SK-N-SH treated with all-trans-retinoic acid at 6 μM for 48 hours (cell line): ENCODE results near the gene ZNF581.

Experiments used
- ATAC-seq: fragments of 200-7000 bp; cut with Tn5 transposase; 3 replicates; pipeline ENCODE4 v1.9.1; 2020; ENCODE audit warnings: mild to moderate bottlenecking, moderate library complexity
- ARNTL ChIP-seq: fragments of 450-650 bp; formaldehyde crosslinking; IDR thresholded peaks from 2 replicates; pipeline ENCODE4 v1.5.0; 2020; ENCODE audit warnings: low read depth, mild to moderate bottlenecking, moderate library complexity, borderline replicate concordance
- BACH2 ChIP-seq: fragments of 250-450 bp; sonication (Bioruptor Pico); IDR thresholded peaks from 2 replicates; pipeline ENCODE4 v1.9.0; 2021; ENCODE audit warnings: mild to moderate bottlenecking, borderline replicate concordance
- CSDC2 ChIP-seq: fragments of 250-450 bp; sonication (Bioruptor Pico); IDR thresholded peaks from 2 replicates; pipeline ENCODE4 v1.5.0; 2020; ENCODE audit warnings: mild to moderate bottlenecking, moderate library complexity
- ESRRG ChIP-seq: fragments of 250-450 bp; sonication (Bioruptor Pico); IDR thresholded peaks from 2 replicates; pipeline ENCODE4 v1.6.1; 2021; ENCODE audit warnings: mild to moderate bottlenecking
- GLIS3 ChIP-seq: fragments of 250-450 bp; sonication (Bioruptor Pico); IDR thresholded peaks from 2 replicates; pipeline ENCODE4 v1.5.0; 2020; ENCODE audit warnings: mild to moderate bottlenecking, moderate library complexity
- ISL1 ChIP-seq: fragments of 250-450 bp; sonication (Bioruptor Pico); IDR thresholded peaks from 2 replicates; pipeline ENCODE4 v2.1.2; 2022; ENCODE audit warnings: mild to moderate bottlenecking, moderate library complexity
- OSR1 ChIP-seq: fragments of 250-450 bp; sonication (Bioruptor Pico); IDR thresholded peaks from 2 replicates; pipeline ENCODE4 v1.8.0; 2022; ENCODE audit warnings: moderate library complexity, mild to moderate bottlenecking, inconsistent platforms
- SNAI2 ChIP-seq: fragments of 250-450 bp; sonication (Bioruptor Pico); IDR thresholded peaks from 2 replicates; pipeline ENCODE4 v1.5.0; 2020; ENCODE audit warnings: mild to moderate bottlenecking, moderate library complexity
- TOX ChIP-seq: fragments of 250-450 bp; sonication (Bioruptor Pico); IDR thresholded peaks from 2 replicates; pipeline ENCODE4 v1.8.0; 2021; ENCODE audit warnings: mild to moderate bottlenecking, moderate library complexity, borderline replicate concordance
- ZC3H10 ChIP-seq: fragments of 250-450 bp; sonication (Bioruptor Pico); IDR thresholded peaks from 2 replicates; pipeline ENCODE4 v1.5.1; 2021; ENCODE audit warnings: mild to moderate bottlenecking, moderate library complexity
- ZFP3 ChIP-seq: fragments of 250-450 bp; sonication (Bioruptor Pico); IDR thresholded peaks from 2 replicates; pipeline ENCODE4 v1.5.0; 2020; ENCODE audit warnings: mild to moderate bottlenecking, moderate library complexity
- ZNF565 ChIP-seq: fragments of 450-650 bp; formaldehyde crosslinking; conservative IDR thresholded peaks from 2 replicates; pipeline ENCODE4 v1.5.0; 2020; ENCODE audit warnings: low read depth, mild to moderate bottlenecking, moderate library complexity
- ZNF8 ChIP-seq: fragments of 450-650 bp; formaldehyde crosslinking; IDR thresholded peaks from 2 replicates; pipeline ENCODE4 v1.5.0; 2020; ENCODE audit warnings: mild to moderate bottlenecking, moderate library complexity
- TF ChIP-seq, protein P1 (sequence below): fragments of 250-450 bp; sonication (Bioruptor Pico); IDR thresholded peaks from 2 replicates; pipeline ENCODE4 v1.5.0; 2020; ENCODE audit warnings: mild to moderate bottlenecking, moderate library complexity
- TF ChIP-seq, protein P2 (sequence below): fragments of 250-450 bp; sonication (Bioruptor Pico); IDR thresholded peaks from 2 replicates; pipeline ENCODE4 v1.5.1; 2020; ENCODE audit warnings: low read depth, mild to moderate bottlenecking, moderate library complexity
- TF ChIP-seq, protein P3 (sequence below): fragments of 250-450 bp; sonication (Bioruptor Pico); IDR thresholded peaks from 2 replicates; pipeline ENCODE4 v1.8.0; 2021; ENCODE audit warnings: low read depth, mild to moderate bottlenecking, moderate library complexity, borderline replicate concordance
- TF ChIP-seq, protein P4 (sequence below): fragments of 250-450 bp; sonication (Bioruptor Pico); IDR thresholded peaks from 2 replicates; pipeline ENCODE4 v1.5.1; 2021; ENCODE audit warnings: mild to moderate bottlenecking, moderate library complexity
- TF ChIP-seq, protein P5 (sequence below): fragments of 250-450 bp; sonication (Bioruptor Pico); IDR thresholded peaks from 2 replicates; pipeline ENCODE4 v1.8.0; 2020; ENCODE audit warnings: mild to moderate bottlenecking, moderate library complexity, borderline replicate concordance

Gene ZNF581

DNA sequence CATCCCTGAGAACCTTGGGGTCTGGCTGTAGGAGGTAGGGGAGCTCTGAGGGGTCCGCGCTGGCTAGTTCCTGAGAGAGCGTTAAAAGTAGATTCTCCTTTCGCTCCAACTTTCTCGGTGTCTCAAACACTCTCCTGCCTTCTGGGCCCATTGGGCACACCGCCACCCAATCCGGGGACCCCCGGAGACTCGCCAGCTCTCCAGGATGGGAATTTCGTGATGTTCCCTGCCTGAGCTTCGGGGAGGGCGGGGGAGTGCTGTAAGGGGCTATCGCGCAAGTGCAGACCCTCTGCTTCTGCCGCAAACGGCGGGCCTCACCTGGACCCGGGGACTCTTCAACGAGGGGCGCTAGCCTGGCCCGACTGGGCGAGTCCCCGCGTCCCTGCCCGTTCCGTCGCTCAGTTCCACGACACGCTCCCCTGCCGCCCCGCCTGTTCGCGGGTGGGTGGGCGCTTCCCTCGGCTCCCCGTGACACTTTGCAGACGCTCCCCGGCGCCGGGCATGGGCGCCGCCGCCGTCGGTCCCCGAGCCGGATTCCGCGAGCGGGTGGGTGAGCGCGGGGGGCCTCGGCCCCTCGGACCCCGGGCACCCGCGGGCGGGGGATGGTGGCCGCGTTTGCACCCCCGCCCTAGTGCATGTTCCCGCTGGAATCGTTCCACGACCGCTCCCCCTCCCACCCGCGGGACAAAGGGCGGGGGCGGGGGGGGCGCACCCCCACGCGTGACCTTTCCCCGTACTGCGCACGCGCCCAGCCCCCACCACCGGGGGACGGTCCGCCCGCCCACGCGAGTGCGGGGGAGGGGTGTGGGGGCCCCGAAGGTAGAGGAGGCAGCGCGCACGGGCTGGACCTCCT, 4.5 kb downstream of the ZNF581 start, which contains the start of gene CCDC106:
TSS of gene CCDC106 (plus strand) at position 481 of the 853 bp plus-strand sequence. CDS start 835 bp downstream, outside the sequence.
- no peak for TF ChIP-seq SNAI2 (CRISPR knock-in tag)
- TF ChIP-seq, protein P1, sequence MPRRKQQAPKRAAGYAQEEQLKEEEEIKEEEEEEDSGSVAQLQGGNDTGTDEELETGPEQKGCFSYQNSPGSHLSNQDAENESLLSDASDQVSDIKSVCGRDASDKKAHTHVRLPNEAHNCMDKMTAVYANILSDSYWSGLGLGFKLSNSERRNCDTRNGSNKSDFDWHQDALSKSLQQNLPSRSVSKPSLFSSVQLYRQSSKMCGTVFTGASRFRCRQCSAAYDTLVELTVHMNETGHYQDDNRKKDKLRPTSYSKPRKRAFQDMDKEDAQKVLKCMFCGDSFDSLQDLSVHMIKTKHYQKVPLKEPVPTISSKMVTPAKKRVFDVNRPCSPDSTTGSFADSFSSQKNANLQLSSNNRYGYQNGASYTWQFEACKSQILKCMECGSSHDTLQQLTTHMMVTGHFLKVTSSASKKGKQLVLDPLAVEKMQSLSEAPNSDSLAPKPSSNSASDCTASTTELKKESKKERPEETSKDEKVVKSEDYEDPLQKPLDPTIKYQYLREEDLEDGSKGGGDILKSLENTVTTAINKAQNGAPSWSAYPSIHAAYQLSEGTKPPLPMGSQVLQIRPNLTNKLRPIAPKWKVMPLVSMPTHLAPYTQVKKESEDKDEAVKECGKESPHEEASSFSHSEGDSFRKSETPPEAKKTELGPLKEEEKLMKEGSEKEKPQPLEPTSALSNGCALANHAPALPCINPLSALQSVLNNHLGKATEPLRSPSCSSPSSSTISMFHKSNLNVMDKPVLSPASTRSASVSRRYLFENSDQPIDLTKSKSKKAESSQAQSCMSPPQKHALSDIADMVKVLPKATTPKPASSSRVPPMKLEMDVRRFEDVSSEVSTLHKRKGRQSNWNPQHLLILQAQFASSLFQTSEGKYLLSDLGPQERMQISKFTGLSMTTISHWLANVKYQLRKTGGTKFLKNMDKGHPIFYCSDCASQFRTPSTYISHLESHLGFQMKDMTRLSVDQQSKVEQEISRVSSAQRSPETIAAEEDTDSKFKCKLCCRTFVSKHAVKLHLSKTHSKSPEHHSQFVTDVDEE (CRISPR knock-in tag) = 0 out of 2 replicates have a peak, but pooled peaks have one; percentile 41
- TF ChIP-seq ZNF565 (CRISPR knock-in tag) = no peak
- TF ChIP-seq, protein P2, sequence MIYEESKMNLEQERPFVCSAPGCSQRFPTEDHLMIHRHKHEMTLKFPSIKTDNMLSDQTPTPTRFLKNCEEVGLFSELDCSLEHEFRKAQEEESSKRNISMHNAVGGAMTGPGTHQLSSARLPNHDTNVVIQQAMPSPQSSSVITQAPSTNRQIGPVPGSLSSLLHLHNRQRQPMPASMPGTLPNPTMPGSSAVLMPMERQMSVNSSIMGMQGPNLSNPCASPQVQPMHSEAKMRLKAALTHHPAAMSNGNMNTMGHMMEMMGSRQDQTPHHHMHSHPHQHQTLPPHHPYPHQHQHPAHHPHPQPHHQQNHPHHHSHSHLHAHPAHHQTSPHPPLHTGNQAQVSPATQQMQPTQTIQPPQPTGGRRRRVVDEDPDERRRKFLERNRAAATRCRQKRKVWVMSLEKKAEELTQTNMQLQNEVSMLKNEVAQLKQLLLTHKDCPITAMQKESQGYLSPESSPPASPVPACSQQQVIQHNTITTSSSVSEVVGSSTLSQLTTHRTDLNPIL (CRISPR knock-in tag) = no peak
- TF ChIP-seq, all 23 proteins: peak for 1
- ATAC-seq = peak; percentile 64

DNA sequence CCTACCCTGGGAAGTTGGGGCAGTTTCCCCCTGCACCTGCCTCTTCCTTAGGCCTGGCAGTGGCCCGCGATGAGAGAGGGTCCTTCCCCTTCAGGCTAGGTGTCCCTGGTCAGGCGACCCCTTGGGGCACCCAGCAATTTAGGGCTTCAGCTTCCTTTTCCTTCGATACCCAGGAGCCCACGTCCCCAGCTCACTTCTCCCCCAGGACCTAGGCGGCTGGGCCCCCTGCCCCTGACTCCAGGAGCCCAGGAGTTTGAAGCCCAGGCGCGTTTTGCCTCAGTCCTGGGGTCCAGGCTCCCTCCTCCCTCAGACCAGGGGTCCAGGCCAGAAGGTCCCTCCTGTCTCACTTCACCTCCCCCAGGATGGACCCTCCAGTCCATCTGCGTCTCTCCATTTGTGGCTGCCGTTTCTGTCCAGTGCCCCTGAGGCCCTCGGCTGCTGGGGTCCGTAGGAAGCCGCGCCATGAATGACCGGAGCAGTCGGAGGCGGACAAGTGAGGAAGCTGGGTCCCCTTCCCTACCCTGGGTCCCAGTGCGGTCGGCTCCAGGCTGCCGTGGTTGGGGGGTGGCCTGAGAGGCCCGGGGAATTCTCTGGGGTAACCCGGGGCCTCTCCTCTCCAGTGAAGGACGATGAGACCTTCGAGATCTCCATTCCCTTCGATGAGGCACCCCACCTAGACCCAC, 5.3 kb downstream of the ZNF581 start:
- peak; percentile 34 for ATAC-seq
- no peak for TF ChIP-seq ARNTL (CRISPR knock-in tag)
- TF ChIP-seq ZFP3 (CRISPR knock-in tag) = no peak

DNA sequence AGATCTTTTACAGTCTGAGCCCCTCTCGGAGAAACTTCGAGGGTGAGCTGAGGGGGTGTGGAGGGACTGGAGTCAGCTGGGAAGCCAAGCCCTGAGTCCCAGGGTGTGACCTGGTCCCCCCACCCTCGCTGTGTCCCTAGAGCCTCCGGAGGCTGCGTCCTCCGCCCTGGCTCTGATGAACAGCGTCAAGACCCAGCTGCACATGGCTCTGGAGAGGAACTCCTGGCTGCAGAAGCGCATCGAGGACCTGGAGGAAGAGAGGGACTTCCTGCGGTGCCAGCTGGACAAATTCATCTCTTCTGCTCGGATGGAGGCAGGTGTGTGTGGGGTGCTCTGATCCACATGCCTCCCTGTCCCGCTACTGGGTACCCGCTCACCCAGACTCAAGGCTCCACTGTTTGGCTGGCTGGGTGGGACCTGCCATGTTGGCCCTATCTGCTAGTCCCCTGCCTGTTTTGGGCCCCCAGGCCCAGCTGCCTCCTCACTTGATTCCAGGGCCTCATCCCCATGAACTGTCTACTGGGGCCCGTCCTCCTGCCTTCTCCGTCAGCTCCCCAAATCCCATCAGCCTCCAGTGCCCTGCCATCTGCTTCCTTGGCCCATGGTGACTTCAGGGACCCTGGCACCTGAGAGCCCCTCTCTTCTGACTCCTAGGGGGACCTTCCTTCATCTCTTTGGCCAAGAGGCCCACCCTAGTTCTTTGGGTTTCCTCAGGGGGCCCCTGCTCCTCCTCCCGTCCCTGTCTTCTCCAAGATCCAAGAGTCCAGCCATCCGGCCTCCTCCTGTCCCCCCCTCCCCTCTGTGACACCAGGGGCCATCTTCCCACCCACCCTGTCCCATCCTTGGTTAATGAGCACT, 6.0 kb downstream of the ZNF581 start:
- no peak for ATAC-seq
- TF ChIP-seq, protein P3, sequence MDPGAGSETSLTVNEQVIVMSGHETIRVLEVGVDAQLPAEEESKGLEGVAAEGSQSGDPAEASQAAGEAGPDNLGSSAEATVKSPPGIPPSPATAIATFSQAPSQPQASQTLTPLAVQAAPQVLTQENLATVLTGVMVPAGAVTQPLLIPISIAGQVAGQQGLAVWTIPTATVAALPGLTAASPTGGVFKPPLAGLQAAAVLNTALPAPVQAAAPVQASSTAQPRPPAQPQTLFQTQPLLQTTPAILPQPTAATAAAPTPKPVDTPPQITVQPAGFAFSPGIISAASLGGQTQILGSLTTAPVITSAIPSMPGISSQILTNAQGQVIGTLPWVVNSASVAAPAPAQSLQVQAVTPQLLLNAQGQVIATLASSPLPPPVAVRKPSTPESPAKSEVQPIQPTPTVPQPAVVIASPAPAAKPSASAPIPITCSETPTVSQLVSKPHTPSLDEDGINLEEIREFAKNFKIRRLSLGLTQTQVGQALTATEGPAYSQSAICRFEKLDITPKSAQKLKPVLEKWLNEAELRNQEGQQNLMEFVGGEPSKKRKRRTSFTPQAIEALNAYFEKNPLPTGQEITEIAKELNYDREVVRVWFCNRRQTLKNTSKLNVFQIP (CRISPR knock-in tag) = no peak
- TF ChIP-seq OSR1 (CRISPR knock-in tag) (no peak), ZC3H10 (CRISPR knock-in tag) (no peak), CSDC2 (no peak), ARNTL (CRISPR knock-in tag) (no peak), ZFP3 (CRISPR knock-in tag) (no peak), ISL1 (CRISPR knock-in tag) (no peak), ZNF8 (CRISPR knock-in tag) (no peak), BACH2 (CRISPR knock-in tag) (no peak), TOX (CRISPR knock-in tag) (no peak), GLIS3 (no peak), ESRRG (CRISPR knock-in tag) (no peak)
- TF ChIP-seq, protein P4, sequence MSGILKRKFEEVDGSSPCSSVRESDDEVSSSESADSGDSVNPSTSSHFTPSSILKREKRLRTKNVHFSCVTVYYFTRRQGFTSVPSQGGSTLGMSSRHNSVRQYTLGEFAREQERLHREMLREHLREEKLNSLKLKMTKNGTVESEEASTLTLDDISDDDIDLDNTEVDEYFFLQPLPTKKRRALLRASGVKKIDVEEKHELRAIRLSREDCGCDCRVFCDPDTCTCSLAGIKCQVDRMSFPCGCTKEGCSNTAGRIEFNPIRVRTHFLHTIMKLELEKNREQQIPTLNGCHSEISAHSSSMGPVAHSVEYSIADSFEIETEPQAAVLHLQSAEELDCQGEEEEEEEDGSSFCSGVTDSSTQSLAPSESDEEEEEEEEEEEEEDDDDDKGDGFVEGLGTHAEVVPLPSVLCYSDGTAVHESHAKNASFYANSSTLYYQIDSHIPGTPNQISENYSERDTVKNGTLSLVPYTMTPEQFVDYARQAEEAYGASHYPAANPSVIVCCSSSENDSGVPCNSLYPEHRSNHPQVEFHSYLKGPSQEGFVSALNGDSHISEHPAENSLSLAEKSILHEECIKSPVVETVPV = no peak
- TF ChIP-seq, protein P5, sequence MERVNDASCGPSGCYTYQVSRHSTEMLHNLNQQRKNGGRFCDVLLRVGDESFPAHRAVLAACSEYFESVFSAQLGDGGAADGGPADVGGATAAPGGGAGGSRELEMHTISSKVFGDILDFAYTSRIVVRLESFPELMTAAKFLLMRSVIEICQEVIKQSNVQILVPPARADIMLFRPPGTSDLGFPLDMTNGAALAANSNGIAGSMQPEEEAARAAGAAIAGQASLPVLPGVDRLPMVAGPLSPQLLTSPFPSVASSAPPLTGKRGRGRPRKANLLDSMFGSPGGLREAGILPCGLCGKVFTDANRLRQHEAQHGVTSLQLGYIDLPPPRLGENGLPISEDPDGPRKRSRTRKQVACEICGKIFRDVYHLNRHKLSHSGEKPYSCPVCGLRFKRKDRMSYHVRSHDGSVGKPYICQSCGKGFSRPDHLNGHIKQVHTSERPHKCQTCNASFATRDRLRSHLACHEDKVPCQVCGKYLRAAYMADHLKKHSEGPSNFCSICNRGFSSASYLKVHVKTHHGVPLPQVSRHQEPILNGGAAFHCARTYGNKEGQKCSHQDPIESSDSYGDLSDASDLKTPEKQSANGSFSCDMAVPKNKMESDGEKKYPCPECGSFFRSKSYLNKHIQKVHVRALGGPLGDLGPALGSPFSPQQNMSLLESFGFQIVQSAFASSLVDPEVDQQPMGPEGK (CRISPR knock-in tag) = no peak
- TF ChIP-seq, all 23 proteins: peak for 0
